Subcutaneous abdominal adipose tissue (tissue), 5 donors: Measurements from ENCODE around the gene KRTAP13-1.

Experiments used
- H3K27ac ChIP-seq: one replicate; pipeline ENCODE4 v1.7.0; 2013; ENCODE audit warnings: low read depth, mild to moderate bottlenecking, inconsistent platforms, low read length, moderate library complexity
- H3K27me3 ChIP-seq, 5 donors: one replicate each; pipeline ENCODE4 v1.7.0; 2013; ENCODE audit warnings: low read length in 5 of 5, inconsistent platforms in 1 of 5; ENCODE audit not compliant: control insufficient read depth in 5 of 5, insufficient read depth in 4 of 5
- H3K36me3 ChIP-seq, 5 donors: one replicate each; pipeline ENCODE4 v1.7.0; 2013; ENCODE audit warnings: low read length in 5 of 5; ENCODE audit not compliant: control insufficient read depth in 5 of 5, insufficient read depth in 5 of 5
- H3K4me1 ChIP-seq, 5 donors: one replicate each; pipeline ENCODE4 v1.7.0; 2013; ENCODE audit warnings: low read length in 5 of 5, mild to moderate bottlenecking in 3 of 5, moderate library complexity in 1 of 5; ENCODE audit not compliant: control insufficient read depth in 5 of 5, insufficient read depth in 5 of 5
- H3K4me3 ChIP-seq, 5 donors: one replicate each; pipeline ENCODE4 v1.7.0; 2013; ENCODE audit warnings: low read length in 5 of 5, low read depth in 1 of 5
- H3K9ac ChIP-seq, 5 donors: one replicate each; pipeline ENCODE4 v1.7.0; 2013; ENCODE audit warnings: low read length in 5 of 5, mild to moderate bottlenecking in 4 of 5, moderate library complexity in 3 of 5
- H3K9me3 ChIP-seq, 5 donors: one replicate each; pipeline ENCODE4 v1.7.0; 2013; ENCODE audit warnings: low read length in 5 of 5; ENCODE audit not compliant: control insufficient read depth in 5 of 5
- donor health status: healthy.
- donor health status: healthy.
- donor health status: healthy.
- donor health status: healthy.
- donor health status: healthy.

The KRTAP13-1 gene

DNA sequence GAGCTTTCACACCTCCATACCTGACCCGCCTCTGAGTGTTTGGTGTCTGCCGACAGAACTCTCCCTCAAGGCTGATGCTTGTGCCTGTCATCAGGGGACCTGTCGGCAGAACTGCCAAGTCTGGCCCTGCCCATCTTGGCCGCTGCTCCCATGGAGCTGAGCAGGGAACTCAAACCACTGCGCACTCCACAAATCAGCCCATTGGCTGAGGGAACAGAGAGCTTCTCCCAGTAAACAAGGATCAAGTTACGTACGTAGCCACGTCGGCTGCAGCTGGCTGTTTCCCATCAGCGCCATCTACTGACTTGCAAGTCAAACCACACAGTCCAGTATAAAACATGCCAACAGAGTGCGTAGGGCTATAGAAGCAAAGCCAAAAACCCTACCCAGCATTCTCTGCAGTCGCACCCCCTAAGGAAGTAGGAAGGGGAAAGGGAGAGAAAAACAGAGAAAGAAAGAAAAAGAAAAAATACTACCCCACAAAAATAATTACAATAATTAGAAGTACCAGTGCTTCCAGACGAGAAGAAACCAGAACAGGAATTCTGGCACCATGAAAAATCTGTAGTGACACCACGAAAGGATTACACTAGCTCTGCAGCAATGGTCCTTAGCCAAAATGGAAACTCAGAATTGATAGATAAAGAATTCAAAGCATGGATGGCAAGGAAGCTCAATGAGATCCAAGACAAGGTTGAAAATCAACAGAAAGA lies 13.1 kb downstream of the KRTAP13-1 start:
- Histone ChIP-seq H3K4me1 (peaks cover 0 to 4% (median 0%) of the 10 kb centered on the region in 5 donors), H3K9ac (no peak overlapping the region), H3K36me3 (no peaks in the 10 kb centered on the region), H3K9me3 (peaks cover 0 to 5% (median 3%) of the 10 kb centered on the region in 5 donors), H3K4me3 (peak overlapping the region in 2 of 5 donors; percentile 19 to 51), H3K27ac (no peak overlapping the region), H3K27me3 (no peaks in the 10 kb centered on the region)

DNA sequence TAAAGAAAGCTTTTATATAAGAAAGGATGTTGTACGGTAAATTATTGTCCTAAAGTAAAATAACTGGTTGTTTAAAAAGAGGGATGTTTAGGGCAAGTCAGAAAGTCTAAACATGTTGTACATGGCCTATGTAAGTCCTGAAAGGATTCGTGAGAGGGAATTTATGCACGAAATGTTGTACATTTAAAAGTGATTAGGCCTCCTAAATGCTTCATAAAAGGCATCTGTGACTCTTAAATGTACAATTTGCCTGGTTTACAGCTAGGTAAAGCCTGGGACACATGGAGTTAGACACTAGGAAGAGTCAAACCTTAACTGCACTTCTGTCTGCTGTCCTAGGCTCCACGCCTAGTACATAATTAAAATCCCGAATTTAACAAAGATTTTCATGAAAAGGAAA lies 20.2 kb downstream of the KRTAP13-1 start:
- Histone ChIP-seq H3K9ac (no peak overlapping the region), H3K36me3 (no peaks in the 10 kb centered on the region), H3K9me3 (peaks cover 0 to 6% (median 0%) of the 10 kb centered on the region in 5 donors), H3K4me1 (no peaks in the 10 kb centered on the region), H3K4me3 (no peak overlapping the region), H3K27me3 (no peaks in the 10 kb centered on the region), H3K27ac (no peak overlapping the region)

DNA sequence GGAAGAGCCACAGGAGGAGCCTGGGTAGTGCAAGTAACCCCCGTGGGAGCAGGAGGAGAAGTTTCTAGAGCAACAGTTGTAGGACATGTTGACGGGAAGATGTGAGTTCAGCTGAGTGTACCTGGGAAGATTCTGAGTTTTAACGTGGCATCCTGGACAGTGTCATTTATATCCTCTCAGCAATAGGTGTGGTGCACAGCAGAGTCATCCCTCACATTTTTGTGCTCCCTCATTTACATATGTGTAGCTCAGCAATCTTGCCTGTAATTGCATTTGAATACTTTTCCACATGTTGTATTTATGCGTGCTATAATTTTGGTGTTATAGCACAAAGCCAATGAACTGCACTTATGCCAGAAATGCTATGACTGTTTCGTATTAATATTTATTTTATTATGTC lies 30.0 kb downstream of the KRTAP13-1 start, which contains the start of gene KRTAP13-3:
Gene KRTAP13-3, minus strand, starts transcription at position 101 of the 400 bp plus-strand sequence. Its CDS starts 14 bp downstream, at position 87.
- Histone ChIP-seq H3K4me3 (no peak within 1 kb of the TSS), H3K9me3 (no peaks in the 10 kb centered on the region), H3K27ac (no peak within 1 kb of the TSS), H3K36me3 (no peaks in the 10 kb centered on the region), H3K27me3 (no peaks in the 10 kb centered on the region), H3K9ac (no peak within 1 kb of the TSS), H3K4me1 (peaks cover 0 to 6% (median 0%) of the 10 kb centered on the region in 5 donors)

DNA sequence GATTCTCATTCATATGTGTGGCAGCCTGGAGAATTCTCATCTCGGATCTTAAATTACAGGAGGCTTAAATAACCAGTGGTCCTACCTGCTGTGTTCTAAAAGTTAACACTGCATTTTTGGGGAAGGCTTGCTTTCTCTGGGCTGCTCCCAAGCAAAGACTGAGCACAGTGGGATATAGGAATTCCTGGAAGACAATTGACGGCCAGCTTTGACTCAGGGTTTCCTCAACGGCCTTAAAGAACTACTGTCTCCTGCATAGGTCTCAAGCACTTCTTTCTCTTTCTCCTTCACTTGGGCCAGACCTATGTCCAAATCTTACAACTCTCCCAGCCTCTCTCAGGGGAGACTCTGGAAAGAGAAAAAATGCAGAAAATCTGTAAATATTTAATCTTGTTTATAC lies 30.9 kb downstream of the KRTAP13-1 start:
- H3K27ac ChIP-seq = no peak overlapping the region
- no peak overlapping the region for H3K4me3 ChIP-seq
- H3K9ac ChIP-seq = no peak overlapping the region
- H3K27me3 ChIP-seq = no peaks in the 10 kb centered on the region
- no peaks in the 10 kb centered on the region for H3K9me3 ChIP-seq
- H3K36me3 ChIP-seq = no peaks in the 10 kb centered on the region
- peaks cover 0 to 6% (median 0%) of the 10 kb centered on the region in 5 donors for H3K4me1 ChIP-seq

DNA sequence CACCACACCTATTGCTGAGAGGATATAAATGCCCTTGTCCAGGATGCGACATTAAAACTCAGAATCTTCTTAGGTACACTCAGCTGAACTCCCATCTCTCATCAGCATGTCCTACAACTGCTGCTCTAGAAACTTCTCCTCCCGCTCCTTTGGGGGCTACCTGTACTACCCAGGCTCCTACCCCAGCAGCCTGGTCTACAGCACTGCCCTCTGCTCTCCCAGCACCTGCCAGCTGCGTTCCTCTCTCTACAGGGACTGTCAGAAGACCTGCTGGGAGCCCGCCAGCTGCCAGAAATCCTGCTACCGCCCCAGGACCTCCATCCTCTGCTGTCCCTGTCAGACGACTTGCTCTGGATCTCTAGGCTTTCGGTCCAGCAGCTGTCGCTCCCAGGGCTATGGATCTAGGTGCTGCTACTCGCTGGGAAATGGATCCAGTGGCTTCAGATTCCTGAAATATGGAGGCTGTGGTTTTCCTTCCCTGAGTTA lies 34.4 kb downstream of the KRTAP13-1 start, which contains the start of gene KRTAP13-4:
Gene KRTAP13-4, plus strand, starts transcription at position 51 of the 486 bp plus-strand sequence. Its CDS starts 56 bp downstream, at position 107.
- Histone ChIP-seq H3K36me3 (no peaks in the 10 kb centered on the region), H3K4me1 (peaks cover 0 to 6% (median 0%) of the 10 kb centered on the region in 5 donors), H3K27me3 (no peaks in the 10 kb centered on the region), H3K9ac (no peak within 1 kb of the TSS), H3K9me3 (no peaks in the 10 kb centered on the region), H3K27ac (no peak within 1 kb of the TSS), H3K4me3 (no peak within 1 kb of the TSS)

DNA sequence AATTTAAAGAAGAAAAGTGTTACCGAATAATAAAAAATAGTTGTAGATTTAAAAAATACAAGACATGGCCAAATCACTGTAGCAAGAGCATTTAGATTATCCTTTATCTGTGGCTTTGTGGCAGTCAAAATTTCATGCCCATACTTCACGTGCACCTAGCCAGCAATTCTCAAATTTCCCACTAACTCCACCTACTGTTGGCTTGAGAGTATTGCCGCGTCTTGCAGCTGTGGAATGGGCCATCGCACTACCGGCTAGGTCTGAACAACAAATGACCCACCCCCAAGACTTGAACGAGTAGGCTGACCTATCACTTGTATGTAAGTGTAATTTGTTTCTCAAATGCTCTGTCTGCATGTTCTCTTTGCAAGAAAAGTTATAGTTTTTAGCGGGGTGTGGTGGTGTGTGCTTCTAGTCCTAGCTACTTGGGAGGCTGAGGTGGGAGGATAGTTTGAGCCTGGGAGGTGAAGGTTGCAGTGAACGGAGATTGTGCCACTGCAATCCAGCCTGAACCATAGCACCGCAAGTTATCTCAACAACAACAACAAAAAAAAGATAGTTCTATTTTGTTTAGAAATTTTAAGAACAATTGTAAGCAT lies 38.3 kb downstream of the KRTAP13-1 start:
- H3K27me3 ChIP-seq = no peaks in the 10 kb centered on the region
- H3K9me3 ChIP-seq = no peaks in the 10 kb centered on the region
- no peaks in the 10 kb centered on the region for H3K36me3 ChIP-seq
- no peak overlapping the region for H3K4me3 ChIP-seq
- peaks cover 0 to 5% (median 0%) of the 10 kb centered on the region in 5 donors for H3K4me1 ChIP-seq
- H3K9ac ChIP-seq = no peak overlapping the region
- H3K27ac ChIP-seq = no peak overlapping the region

DNA sequence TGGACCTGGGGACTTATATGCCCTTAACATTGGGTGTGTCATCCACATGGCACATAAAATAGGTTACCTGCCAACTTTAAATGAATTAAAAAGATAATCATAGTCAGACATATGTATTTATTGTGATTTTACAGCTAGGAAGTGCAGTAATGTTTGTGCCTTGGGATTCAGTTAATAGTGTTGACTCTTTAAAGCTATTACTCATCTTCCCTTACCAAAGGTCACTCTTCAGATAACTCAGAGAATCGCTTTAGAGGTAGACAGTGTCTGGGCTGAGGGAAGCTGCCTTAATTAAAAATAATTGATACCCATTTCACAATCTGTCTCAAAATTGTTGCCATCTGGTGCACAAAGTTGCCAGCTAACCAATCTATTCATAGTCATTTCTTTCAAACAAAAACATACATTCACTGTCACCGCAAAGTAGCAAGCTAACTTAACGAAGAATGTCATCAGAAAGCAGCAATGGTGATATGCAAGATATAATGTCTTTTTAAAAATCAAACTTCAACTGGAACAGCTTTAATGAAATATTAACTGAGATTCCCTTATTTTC lies 41.3 kb downstream of the KRTAP13-1 start:
- no peak overlapping the region for H3K9ac ChIP-seq

DNA sequence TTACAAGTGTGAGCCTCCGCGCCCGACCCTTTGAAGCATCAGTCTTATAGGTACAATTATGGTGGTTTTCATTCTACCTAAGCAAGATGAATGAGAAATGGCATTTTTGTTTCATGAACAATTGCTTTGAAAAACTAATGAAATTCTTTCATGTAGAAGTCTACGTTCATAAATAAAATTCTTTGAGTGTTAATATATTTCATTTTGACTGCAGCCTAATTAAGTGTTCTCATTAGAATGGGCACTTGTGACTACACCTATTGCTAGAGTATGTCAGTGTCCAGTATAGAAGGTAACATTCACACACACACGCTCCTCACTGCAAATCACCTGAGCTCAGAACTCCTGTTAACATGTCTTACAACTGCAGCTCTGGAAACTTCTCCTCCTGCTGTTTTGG lies 44.1 kb downstream of the KRTAP13-1 start, which contains the start of gene KRTAP15-1:
Gene KRTAP15-1, plus strand, starts transcription at position 301 of the 400 bp plus-strand sequence. Its CDS starts 53 bp downstream, at position 354.
- H3K9ac ChIP-seq = no peak within 1 kb of the TSS
- H3K4me1 ChIP-seq = no peaks in the 10 kb centered on the region
- no peaks in the 10 kb centered on the region for H3K27me3 ChIP-seq
- no peak within 1 kb of the TSS for H3K27ac ChIP-seq
- no peak within 1 kb of the TSS for H3K4me3 ChIP-seq
- H3K36me3 ChIP-seq = no peaks in the 10 kb centered on the region
- H3K9me3 ChIP-seq = no peaks in the 10 kb centered on the region

More for the DNA sequence above, 41.3 kb downstream of the KRTAP13-1 start:
- H3K4me1 ChIP-seq = no peaks in the 10 kb centered on the region
- H3K9me3 ChIP-seq = no peaks in the 10 kb centered on the region
- H3K27me3 ChIP-seq = no peaks in the 10 kb centered on the region
- H3K36me3 ChIP-seq = no peaks in the 10 kb centered on the region
- H3K4me3 ChIP-seq = no peak overlapping the region
- H3K27ac ChIP-seq = no peak overlapping the region

DNA sequence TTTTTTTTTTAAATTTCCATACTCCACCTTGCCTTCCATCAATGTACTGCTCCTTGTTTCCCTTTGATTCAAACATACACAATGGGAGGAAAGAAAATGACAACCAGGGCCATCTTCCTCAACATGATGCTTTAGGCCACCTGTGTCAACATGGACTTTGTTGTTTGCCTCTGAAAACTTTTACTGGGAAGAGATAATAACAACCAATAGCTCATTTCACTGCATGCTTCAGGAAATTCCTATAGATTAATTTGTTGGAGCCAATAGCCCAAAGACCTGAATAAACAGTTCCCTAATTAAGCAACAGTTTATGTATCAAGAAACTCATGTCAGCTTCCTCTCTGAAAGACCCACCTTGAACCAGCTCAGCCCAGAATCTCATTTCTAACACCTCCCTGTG lies 47.4 kb downstream of the KRTAP13-1 start:
- Histone ChIP-seq H3K27ac (no peak overlapping the region), H3K4me1 (no peaks in the 10 kb centered on the region), H3K36me3 (no peaks in the 10 kb centered on the region), H3K9me3 (no peaks in the 10 kb centered on the region), H3K9ac (no peak overlapping the region), H3K27me3 (no peaks in the 10 kb centered on the region), H3K4me3 (no peak overlapping the region)

DNA sequence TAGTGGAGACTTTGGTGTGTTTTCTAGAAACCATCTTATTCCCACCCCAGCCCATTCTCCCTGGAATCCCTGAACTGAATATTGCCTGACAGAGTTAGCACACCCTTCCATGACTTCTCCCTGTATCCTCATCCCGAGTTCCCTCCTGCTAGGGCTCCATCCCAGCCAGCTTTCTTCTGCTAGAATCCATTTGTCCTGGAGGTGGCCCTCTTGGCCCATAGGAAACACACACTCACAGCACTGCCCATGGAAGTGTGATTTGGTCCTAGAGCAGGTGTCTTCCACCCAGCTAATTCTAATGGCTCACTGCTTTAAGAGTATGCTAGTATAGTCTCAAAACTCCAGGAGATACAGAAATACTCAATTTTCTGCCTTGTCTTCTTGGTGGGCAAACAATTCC lies 48.4 kb downstream of the KRTAP13-1 start:
- Histone ChIP-seq H3K27me3 (no peaks in the 10 kb centered on the region), H3K4me1 (no peaks in the 10 kb centered on the region), H3K36me3 (no peaks in the 10 kb centered on the region), H3K9me3 (no peaks in the 10 kb centered on the region), H3K9ac (no peak overlapping the region), H3K4me3 (no peak overlapping the region), H3K27ac (no peak overlapping the region)
